ENCODE data around the gene RAD51B. TPM values are rescaled to one million over a fixed set of nuclear protein-coding genes. Genes with fewer than 3 reads are reported as not detected.

RAD51B gene
- 10 to 100 TPM; 42.6 to 50.0 TPM for total RNA-seq

GRCh38 chr14:67819563-67820421 is at the start of gene RAD51B:
TSS of gene RAD51B (plus strand) at chr14:67819779.
- H3K36me3 Mint-ChIP-seq (ENCODE audit: insufficient read depth in 2 of 2), result peaks cover 0 to 2% of the 10 kb centered on the region in 2 donors

GRCh38 chr14:67773844-67774377 is 45.7 kb upstream of the RAD51B start:
- no peak for ATAC-seq (replicated peaks in 1 of 2)
- Mint-ChIP-seq H3K4me1 (ENCODE audit: low read depth) (no peaks in the 10 kb centered on the region), H3K9me3 (no peaks in the 10 kb centered on the region), H3K4me3 (no peak overlapping the region), H3K27ac (no peak overlapping the region), H3K27me3 (ENCODE audit: low read depth) (no peaks in the 10 kb centered on the region), H3K36me3 (ENCODE audit: insufficient read depth in 2 of 2) (peaks cover 2 to 8% of the 10 kb centered on the region in 2 donors)
- DNase-seq, result no peak

More at GRCh38 chr14:67819563-67820421, at the start of gene RAD51B:
- H3K9me3 Mint-ChIP-seq, result no peaks in the 10 kb centered on the region
- peak within 1 kb of the TSS; percentile 93 to 98 for H3K4me3 Mint-ChIP-seq
- no peaks in the 10 kb centered on the region for H3K27me3 Mint-ChIP-seq (ENCODE audit: low read depth)
- ATAC-seq (replicated peaks in 1 of 2), result peak; percentile 85 to 86
- DNase-seq, result peak; percentile 85 to 89
- H3K27ac Mint-ChIP-seq, result peak within 1 kb of the TSS; percentile 87
- peaks cover 33% of the 10 kb centered on the region for H3K4me1 Mint-ChIP-seq (ENCODE audit: low read depth)

- Mint-ChIP-seq H3K9me3 (no peaks in the 10 kb centered on the region), H3K36me3 (ENCODE audit: insufficient read depth in 2 of 2) (peaks cover 2 to 8% of the 10 kb centered on the region in 2 donors), H3K4me3 (no peak overlapping the region), H3K27me3 (ENCODE audit: low read depth) (no peaks in the 10 kb centered on the region), H3K4me1 (ENCODE audit: low read depth) (no peaks in the 10 kb centered on the region), H3K27ac (no peak overlapping the region)
- DNase-seq, result no peak
- no peak for ATAC-seq (replicated peaks in 1 of 2)
These were observed 42.8 kb upstream of the RAD51B start for GRCh38 chr14:67776653-67777322.

GRCh38 chr14:67778792-67779191 is 40.8 kb upstream of the RAD51B start:
- no peaks in the 10 kb centered on the region for H3K27me3 Mint-ChIP-seq (ENCODE audit: low read depth)
- H3K9me3 Mint-ChIP-seq, result no peaks in the 10 kb centered on the region
- no peaks in the 10 kb centered on the region for H3K4me1 Mint-ChIP-seq (ENCODE audit: low read depth)
- ATAC-seq (replicated peaks in 1 of 2), result no peak
- no peak overlapping the region for H3K27ac Mint-ChIP-seq
- H3K36me3 Mint-ChIP-seq (ENCODE audit: insufficient read depth in 2 of 2), result peaks cover 2 to 5% of the 10 kb centered on the region in 2 donors
- DNase-seq, result no peak
- H3K4me3 Mint-ChIP-seq, result no peak overlapping the region

GRCh38 chr14:67782090-67782489 is 37.5 kb upstream of the RAD51B start:
- ATAC-seq (replicated peaks in 1 of 2) (no peak), DNase-seq (no peak)
- Mint-ChIP-seq H3K36me3 (ENCODE audit: insufficient read depth in 2 of 2) (peaks cover 5 to 6% of the 10 kb centered on the region in 2 donors), H3K27ac (no peak overlapping the region), H3K4me3 (no peak overlapping the region), H3K9me3 (no peaks in the 10 kb centered on the region), H3K4me1 (ENCODE audit: low read depth) (no peaks in the 10 kb centered on the region), H3K27me3 (ENCODE audit: low read depth) (no peaks in the 10 kb centered on the region)

GRCh38 chr14:67784244-67784823 is 35.2 kb upstream of the RAD51B start:
- Mint-ChIP-seq H3K9me3 (no peaks in the 10 kb centered on the region), H3K4me1 (ENCODE audit: low read depth) (no peaks in the 10 kb centered on the region), H3K27me3 (ENCODE audit: low read depth) (no peaks in the 10 kb centered on the region), H3K36me3 (ENCODE audit: insufficient read depth in 2 of 2) (peaks cover 5 to 9% of the 10 kb centered on the region in 2 donors), H3K4me3 (no peak overlapping the region), H3K27ac (no peak overlapping the region)
- DNase-seq (no peak), ATAC-seq (replicated peaks in 1 of 2) (no peak)

GRCh38 chr14:67785270-67786109 is 34.1 kb upstream of the RAD51B start:
- Mint-ChIP-seq H3K27me3 (ENCODE audit: low read depth) (no peaks in the 10 kb centered on the region), H3K4me3 (no peak overlapping the region), H3K27ac (no peak overlapping the region), H3K4me1 (ENCODE audit: low read depth) (no peaks in the 10 kb centered on the region), H3K9me3 (no peaks in the 10 kb centered on the region), H3K36me3 (ENCODE audit: insufficient read depth in 2 of 2) (peaks cover 7 to 14% of the 10 kb centered on the region in 2 donors)
- ATAC-seq (replicated peaks in 1 of 2) (no peak), DNase-seq (no peak)

- Mint-ChIP-seq H3K27ac (no peak overlapping the region), H3K9me3 (no peaks in the 10 kb centered on the region), H3K36me3 (ENCODE audit: insufficient read depth in 2 of 2) (peaks cover 7 to 14% of the 10 kb centered on the region in 2 donors), H3K4me3 (no peak overlapping the region), H3K4me1 (ENCODE audit: low read depth) (no peaks in the 10 kb centered on the region), H3K27me3 (ENCODE audit: low read depth) (no peaks in the 10 kb centered on the region)
- DNase-seq (no peak), ATAC-seq (replicated peaks in 1 of 2) (no peak)
These were observed 31.9 kb upstream of the RAD51B start for GRCh38 chr14:67787673-67788072.

- Mint-ChIP-seq H3K27me3 (ENCODE audit: low read depth) (no peaks in the 10 kb centered on the region), H3K36me3 (ENCODE audit: insufficient read depth in 2 of 2) (peaks cover 0 to 3% of the 10 kb centered on the region in 2 donors), H3K27ac (no peak overlapping the region), H3K4me1 (ENCODE audit: low read depth) (no peaks in the 10 kb centered on the region), H3K4me3 (no peak overlapping the region), H3K9me3 (no peaks in the 10 kb centered on the region)
- DNase-seq (no peak), ATAC-seq (replicated peaks in 1 of 2) (no peak)
These were observed 20.8 kb upstream of the RAD51B start for GRCh38 chr14:67798731-67799130.

- no peaks in the 10 kb centered on the region for H3K9me3 Mint-ChIP-seq
- H3K4me3 Mint-ChIP-seq, result no peak overlapping the region
- no peaks in the 10 kb centered on the region for H3K4me1 Mint-ChIP-seq (ENCODE audit: low read depth)
- H3K27ac Mint-ChIP-seq, result no peak overlapping the region
- H3K27me3 Mint-ChIP-seq (ENCODE audit: low read depth), result no peaks in the 10 kb centered on the region
- no peak for ATAC-seq (replicated peaks in 1 of 2)
- peaks cover 0 to 7% of the 10 kb centered on the region in 2 donors for H3K36me3 Mint-ChIP-seq (ENCODE audit: insufficient read depth in 2 of 2)
- no peak for DNase-seq
These were observed 18.8 kb upstream of the RAD51B start for GRCh38 chr14:67800743-67801142.

- Mint-ChIP-seq H3K4me3 (no peak overlapping the region), H3K27me3 (ENCODE audit: low read depth) (no peaks in the 10 kb centered on the region), H3K36me3 (ENCODE audit: insufficient read depth in 2 of 2) (peaks cover 0 to 7% of the 10 kb centered on the region in 2 donors), H3K27ac (no peak overlapping the region), H3K9me3 (no peaks in the 10 kb centered on the region), H3K4me1 (ENCODE audit: low read depth) (no peaks in the 10 kb centered on the region)
- no peak for ATAC-seq (replicated peaks in 1 of 2)
- DNase-seq, result no peak
These were observed 13.3 kb upstream of the RAD51B start for GRCh38 chr14:67806246-67806645.

- H3K27me3 Mint-ChIP-seq (ENCODE audit: low read depth), result no peaks in the 10 kb centered on the region
- H3K9me3 Mint-ChIP-seq, result no peaks in the 10 kb centered on the region
- peaks cover 34% of the 10 kb centered on the region for H3K4me1 Mint-ChIP-seq (ENCODE audit: low read depth)
- H3K4me3 Mint-ChIP-seq, result peak overlapping the region; percentile 93 to 99
- ATAC-seq (replicated peaks in 1 of 2) (no peak), DNase-seq (no peak)
- H3K27ac Mint-ChIP-seq, result peak overlapping the region; percentile 69
- peaks cover 0 to 2% of the 10 kb centered on the region in 2 donors for H3K36me3 Mint-ChIP-seq (ENCODE audit: insufficient read depth in 2 of 2)
These were observed 4.8 kb upstream of the RAD51B start for GRCh38 chr14:67814821-67815220.
